Nephron progenitor cell (in vitro differentiated cells): ENCODE results near the gene ALS2.

Source experiments
- DNase-seq: peaks from one replicate; pipeline ENCODE4 v3.0.0; 2021
- H3K27ac Mint-ChIP-seq: 2 replicates; pipeline ENCODE4 v1.8.0; 2021; ENCODE audit warnings: mild to moderate bottlenecking, moderate library complexity, mixed read lengths
- H3K27me3 Mint-ChIP-seq: 2 replicates; pipeline ENCODE4 v1.8.0; 2021; ENCODE audit warnings: mild to moderate bottlenecking, low read depth, mixed read lengths; ENCODE audit not compliant: poor library complexity
- H3K36me3 Mint-ChIP-seq: 2 replicates; pipeline ENCODE4 v1.8.0; 2021; ENCODE audit warnings: low read depth, mixed read lengths
- H3K4me1 Mint-ChIP-seq: 2 replicates; pipeline ENCODE4 v1.8.0; 2021; ENCODE audit warnings: mixed read lengths
- H3K4me3 Mint-ChIP-seq: 2 replicates; pipeline ENCODE4 v1.8.0; 2021; ENCODE audit warnings: mild to moderate bottlenecking, moderate library complexity, mixed read lengths
- H3K9me3 Mint-ChIP-seq: 2 replicates; pipeline ENCODE4 v1.8.0; 2021; ENCODE audit warnings: mild to moderate bottlenecking, moderate library complexity, mixed read lengths
- TF ChIP-seq, protein P1 (sequence below): fragments of 200-600 bp; sonication (generic); IDR thresholded peaks from 2 replicates; pipeline ENCODE4 v1.5.0; 2021; ENCODE audit warnings: antibody characterized with exemption

Gene ALS2

DNA sequence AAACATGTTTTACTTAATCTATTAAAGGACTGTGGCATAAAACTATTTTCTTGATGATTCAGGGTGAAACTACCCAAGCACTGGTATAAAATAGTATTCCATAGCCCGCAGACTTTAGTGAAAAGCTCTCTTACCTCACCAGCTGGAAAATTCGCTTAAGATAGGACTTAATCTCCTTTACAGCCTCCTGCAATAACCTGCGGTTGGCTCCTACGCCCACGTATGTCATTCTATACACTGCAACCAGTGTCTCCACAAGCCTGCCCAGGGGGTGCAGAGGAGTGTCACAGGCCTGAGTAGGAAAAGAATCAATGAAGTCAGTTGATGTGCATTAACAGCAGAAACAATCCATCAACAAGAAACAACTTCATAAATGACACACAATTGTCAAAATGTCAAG, 71.0 kb downstream of the ALS2 start:
- Mint-ChIP-seq H3K4me1 (peaks cover 4% of the 10 kb centered on the region), H3K27ac (peak overlapping the region; percentile 66), H3K9me3 (no peaks in the 10 kb centered on the region), H3K27me3 (no peaks in the 10 kb centered on the region), H3K4me3 (no peak overlapping the region), H3K36me3 (peaks cover 59% of the 10 kb centered on the region)
- no peak for DNase-seq
- TF ChIP-seq, protein P1, sequence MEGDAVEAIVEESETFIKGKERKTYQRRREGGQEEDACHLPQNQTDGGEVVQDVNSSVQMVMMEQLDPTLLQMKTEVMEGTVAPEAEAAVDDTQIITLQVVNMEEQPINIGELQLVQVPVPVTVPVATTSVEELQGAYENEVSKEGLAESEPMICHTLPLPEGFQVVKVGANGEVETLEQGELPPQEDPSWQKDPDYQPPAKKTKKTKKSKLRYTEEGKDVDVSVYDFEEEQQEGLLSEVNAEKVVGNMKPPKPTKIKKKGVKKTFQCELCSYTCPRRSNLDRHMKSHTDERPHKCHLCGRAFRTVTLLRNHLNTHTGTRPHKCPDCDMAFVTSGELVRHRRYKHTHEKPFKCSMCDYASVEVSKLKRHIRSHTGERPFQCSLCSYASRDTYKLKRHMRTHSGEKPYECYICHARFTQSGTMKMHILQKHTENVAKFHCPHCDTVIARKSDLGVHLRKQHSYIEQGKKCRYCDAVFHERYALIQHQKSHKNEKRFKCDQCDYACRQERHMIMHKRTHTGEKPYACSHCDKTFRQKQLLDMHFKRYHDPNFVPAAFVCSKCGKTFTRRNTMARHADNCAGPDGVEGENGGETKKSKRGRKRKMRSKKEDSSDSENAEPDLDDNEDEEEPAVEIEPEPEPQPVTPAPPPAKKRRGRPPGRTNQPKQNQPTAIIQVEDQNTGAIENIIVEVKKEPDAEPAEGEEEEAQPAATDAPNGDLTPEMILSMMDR: no peak

DNA sequence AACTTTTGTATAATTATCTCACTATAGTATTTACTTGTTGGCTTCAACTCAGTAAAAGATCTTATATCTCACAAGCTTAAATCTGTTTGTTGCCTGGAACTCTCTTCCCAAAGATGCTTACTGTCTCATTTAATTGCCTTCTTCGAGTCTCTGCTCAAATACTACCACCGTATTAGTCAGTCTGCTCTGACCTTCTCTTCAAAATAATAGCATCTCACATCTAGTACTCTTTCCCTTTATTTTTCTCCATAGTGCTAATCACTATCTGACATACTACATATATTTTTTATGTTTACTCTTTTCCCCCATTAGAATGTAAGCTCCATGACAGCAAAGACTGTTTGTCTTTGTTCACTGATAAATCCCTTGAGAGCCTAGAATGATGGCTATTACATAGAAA, 71.7 kb downstream of the ALS2 start:
- H3K4me3 Mint-ChIP-seq: no peak overlapping the region
- TF ChIP-seq, protein P1: no peak
- H3K36me3 Mint-ChIP-seq: peaks cover 59% of the 10 kb centered on the region
- DNase-seq: no peak
- H3K27me3 Mint-ChIP-seq: no peaks in the 10 kb centered on the region
- H3K9me3 Mint-ChIP-seq: no peaks in the 10 kb centered on the region
- H3K4me1 Mint-ChIP-seq: peaks cover 4% of the 10 kb centered on the region
- peak overlapping the region; percentile 9 for H3K27ac Mint-ChIP-seq

DNA sequence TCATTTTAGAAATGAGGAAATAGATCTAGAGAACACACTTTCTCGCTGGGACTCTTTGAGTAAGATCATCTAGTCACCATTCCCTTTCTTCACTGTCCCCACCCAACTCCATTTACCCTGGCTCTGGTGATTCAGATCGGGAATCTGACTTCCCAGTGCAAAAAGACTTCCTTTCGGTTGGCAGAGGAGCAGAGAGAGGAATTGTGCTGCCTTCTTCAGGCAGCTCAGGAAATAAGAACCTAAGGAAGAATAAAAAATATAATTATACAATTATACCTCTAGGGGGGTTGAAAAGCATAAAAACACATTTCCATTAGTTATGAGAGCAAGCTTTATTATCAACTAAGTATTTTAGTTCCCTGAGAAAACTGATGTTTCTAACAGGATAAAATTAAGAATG, 73.0 kb downstream of the ALS2 start:
- no peaks in the 10 kb centered on the region for H3K9me3 Mint-ChIP-seq
- H3K27me3 Mint-ChIP-seq: no peaks in the 10 kb centered on the region

DNA sequence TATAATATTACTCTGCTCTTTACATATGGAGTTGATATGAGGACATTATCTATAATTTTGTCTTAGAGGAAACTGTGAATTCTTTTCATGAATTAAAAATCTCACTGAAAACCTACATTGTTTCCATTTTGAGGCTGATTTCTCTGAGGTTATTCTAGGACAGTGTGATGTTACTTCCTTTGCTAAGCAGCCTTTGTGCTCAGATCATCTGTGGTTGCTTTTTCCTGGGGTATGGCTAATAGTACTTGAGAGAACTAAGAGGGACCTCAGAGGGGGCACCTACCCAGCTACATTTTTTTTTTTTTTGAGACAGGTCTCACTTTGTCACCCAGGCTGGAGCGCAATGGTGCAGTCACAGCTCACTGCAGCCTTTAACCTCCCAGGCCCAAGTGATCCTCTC, 73.6 kb downstream of the ALS2 start:
- H3K4me3 Mint-ChIP-seq: no peak overlapping the region
- DNase-seq: no peak
- TF ChIP-seq, protein P1: no peak
- H3K4me1 Mint-ChIP-seq: peaks cover 4% of the 10 kb centered on the region
- H3K27me3 Mint-ChIP-seq: no peaks in the 10 kb centered on the region
- no peak overlapping the region for H3K27ac Mint-ChIP-seq
- H3K9me3 Mint-ChIP-seq: no peaks in the 10 kb centered on the region
- peaks cover 63% of the 10 kb centered on the region for H3K36me3 Mint-ChIP-seq

More for the DNA sequence above, 73.0 kb downstream of the ALS2 start:
- no peak for DNase-seq
- Mint-ChIP-seq H3K36me3 (peaks cover 63% of the 10 kb centered on the region), H3K4me3 (no peak overlapping the region), H3K27ac (no peak overlapping the region), H3K4me1 (peaks cover 4% of the 10 kb centered on the region)
- TF ChIP-seq, protein P1: no peak

DNA sequence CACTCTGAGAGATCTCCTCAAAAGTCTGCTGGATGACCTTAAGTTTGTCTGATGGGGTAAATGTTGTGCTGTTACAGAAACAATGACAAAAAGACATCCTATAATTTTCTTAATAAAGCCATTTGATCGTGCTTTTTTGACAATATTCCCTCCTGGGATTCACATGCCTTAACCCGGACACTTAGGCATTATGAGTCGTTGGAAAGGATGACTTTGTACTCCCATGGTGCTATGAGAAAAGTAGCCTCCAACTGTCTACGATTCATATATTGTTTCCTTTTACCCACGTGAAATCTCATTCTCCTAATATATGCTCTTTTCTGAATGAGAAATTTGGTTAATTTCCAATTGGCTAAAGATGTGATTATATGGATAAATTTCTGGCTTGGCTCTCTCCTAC, 76.2 kb downstream of the ALS2 start:
- H3K9me3 Mint-ChIP-seq: no peaks in the 10 kb centered on the region
- H3K4me1 Mint-ChIP-seq: peaks cover 14% of the 10 kb centered on the region
- peaks cover 60% of the 10 kb centered on the region for H3K36me3 Mint-ChIP-seq
- no peak overlapping the region for H3K4me3 Mint-ChIP-seq
- TF ChIP-seq, protein P1: no peak
- no peaks in the 10 kb centered on the region for H3K27me3 Mint-ChIP-seq
- no peak overlapping the region for H3K27ac Mint-ChIP-seq
- DNase-seq: no peak

DNA sequence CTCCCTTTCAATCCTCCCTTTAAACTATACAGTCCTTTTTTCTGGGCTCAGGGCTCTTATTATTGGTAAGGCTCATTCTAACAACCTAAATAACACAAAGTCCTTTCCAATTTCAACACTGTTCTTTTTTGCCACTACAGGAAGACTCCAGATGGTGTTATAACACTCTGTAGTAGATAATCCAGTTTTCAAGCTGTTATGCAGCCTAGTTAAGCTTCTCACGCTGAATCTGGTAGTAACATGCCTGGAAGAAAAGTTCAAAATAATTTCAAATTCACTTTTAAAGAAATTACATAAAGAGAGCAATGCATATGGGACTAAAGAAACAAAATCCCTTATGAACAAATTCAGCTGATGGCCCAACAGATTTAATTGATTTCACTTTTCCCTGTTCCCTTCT, 79.1 kb downstream of the ALS2 start:
- no peak overlapping the region for H3K27ac Mint-ChIP-seq
- H3K4me1 Mint-ChIP-seq: peaks cover 32% of the 10 kb centered on the region
- H3K36me3 Mint-ChIP-seq: peaks cover 44% of the 10 kb centered on the region
- H3K4me3 Mint-ChIP-seq: no peak overlapping the region
- TF ChIP-seq, protein P1: no peak
- DNase-seq: no peak
- H3K9me3 Mint-ChIP-seq: no peaks in the 10 kb centered on the region
- H3K27me3 Mint-ChIP-seq: no peaks in the 10 kb centered on the region
